HG03575 (cell line): ENCODE data around the gene RXYLT1.

Experiments
- ATAC-seq: cut with Tn5 transposase; IDR thresholded peaks from one replicate; pipeline ENCODE4 v1.9.1; 2021; ENCODE audit not compliant: unreplicated experiment, insufficient number of reproducible peaks, low FRiP score; ENCODE audit errors: extremely low read depth

The RXYLT1 gene

DNA sequence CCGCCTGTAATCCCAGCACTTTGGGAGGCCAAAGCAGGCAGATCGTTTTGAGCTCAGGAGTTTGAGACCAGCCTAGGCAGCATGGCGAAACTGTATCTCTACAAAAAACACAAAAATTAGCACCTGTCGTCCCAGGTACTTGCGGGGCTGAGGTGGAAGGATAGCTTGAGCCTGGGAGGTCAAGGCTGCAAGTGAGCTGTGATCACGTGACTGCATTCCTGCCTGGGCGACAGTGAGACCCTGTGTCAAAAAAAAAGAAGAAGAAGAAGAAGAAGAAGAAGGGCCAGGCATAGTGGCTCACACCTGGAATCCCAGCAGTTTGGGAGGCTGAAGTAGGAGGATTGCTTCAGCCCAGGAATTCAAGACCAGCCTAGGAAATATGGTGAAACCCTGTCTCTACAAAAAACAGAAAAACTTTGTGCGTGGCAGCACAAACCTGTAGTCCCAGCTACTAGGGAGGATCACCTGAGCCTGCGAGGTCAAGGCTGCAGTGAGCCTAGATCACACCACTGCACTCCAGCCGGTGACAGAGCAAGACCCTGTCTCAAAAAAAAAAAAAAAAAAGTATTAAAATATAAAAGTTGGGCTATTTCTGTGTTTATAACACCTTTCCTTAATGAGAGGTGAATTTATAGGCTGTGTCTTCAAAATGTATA is 15.5 kb downstream of the RXYLT1 start:
- no peak for ATAC-seq

DNA sequence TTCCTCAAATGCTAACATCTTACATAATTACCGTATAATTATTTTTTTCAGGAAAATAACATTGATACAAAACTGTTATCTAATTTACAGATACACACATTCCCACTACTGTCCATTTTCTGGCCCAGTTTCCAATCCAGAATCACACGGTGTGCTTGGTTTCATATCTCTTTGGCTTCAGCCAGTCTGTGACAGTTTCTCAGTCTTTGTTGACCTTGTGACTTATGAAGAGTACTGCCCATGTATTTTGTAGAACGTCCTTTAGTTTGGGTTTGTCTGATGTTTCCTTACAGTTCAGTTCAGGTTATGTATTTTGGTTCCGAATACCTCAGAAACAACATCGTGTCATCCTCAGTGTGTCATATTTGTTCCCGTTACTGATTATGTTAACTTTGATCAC is 16.2 kb downstream of the RXYLT1 start:
- ATAC-seq: no peak

DNA sequence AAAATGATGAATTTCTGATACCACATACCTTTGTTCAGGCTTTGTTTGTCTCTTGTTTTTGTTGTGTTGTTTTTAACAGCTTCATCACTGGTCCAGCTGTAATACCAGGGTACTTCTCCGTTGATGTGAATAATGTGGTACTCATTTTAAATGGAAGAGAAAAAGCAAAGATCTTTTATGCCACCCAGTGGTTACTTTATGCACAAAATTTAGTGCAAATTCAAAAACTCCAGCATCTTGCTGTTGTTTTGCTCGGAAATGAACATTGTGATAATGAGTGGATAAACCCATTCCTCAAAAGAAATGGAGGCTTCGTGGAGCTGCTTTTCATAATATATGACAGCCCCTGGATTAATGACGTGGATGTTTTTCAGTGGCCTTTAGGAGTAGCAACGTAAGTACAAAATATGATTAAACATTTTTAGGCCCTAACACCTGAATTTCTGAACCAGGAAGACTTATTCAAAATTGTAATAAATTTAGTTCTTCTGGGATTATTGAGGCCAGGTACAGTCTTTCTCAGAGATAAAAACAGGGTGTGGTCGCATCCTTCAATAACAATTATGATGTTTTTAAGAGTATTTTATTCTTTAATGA is 22.4 kb downstream of the RXYLT1 start:
- ATAC-seq: no peak

DNA sequence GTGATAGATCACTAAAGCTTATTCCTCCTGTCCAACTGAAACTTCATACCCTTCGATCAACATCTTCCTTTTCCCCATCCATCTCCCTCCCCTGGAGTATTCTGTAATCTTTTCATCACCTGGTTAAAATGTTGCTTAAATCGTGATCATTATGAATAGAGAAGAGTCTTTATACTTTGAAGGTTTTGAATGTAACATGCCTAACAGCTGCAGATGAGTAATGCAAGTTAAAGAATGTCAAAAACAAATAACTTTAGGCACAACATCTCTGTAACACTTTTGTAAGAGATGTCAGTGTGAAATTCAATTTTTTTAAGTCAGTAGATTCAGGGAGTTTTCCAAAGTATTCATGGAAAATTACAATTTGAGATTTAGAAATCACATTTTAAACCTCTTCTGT is 25.0 kb downstream of the RXYLT1 start:
- ATAC-seq: no peak

DNA sequence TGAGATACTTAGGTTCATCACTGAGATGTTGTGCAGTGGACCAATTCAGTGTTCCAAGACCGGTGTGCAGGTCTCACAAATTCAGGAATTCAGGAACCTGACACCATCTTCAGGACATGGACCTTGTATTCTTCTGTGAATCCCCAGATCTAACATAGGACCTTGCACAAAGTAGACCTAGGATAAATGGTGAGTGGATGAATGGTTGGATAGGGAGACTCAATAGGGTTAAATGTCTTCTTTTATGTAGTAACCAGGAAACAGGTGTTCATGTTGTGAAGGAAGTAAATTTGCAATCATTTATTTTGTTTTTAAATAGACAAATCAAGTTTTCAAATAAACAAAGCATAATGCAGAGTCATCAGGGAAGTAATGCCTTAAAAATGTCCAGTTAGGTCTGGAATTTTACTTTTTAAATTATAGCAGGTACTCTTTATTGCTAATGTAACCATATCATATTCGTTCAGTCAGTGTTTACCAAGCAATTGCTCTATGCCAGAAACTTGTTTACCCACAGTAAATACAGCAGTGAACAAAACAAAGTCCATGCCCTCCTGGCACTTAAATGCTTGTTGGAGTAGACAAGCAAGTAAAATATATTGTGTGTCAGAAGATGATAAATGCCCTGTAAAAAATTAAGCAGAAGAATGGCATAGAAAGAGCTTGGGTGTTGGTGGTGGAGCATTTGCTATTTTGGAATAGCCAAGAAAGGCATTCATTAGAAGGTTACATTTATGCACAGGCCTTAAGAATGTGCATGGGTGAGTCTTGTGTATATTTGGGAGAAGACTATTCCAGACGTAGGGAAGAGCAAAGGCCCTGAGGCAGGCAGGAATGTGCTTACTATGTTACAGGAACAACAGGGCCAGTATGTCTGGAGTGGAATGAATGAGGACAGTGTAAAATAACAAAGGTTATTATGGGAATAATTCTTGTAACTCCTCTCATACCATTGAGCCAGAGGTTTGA is 26.3 kb downstream of the RXYLT1 start:
- no peak for ATAC-seq

DNA sequence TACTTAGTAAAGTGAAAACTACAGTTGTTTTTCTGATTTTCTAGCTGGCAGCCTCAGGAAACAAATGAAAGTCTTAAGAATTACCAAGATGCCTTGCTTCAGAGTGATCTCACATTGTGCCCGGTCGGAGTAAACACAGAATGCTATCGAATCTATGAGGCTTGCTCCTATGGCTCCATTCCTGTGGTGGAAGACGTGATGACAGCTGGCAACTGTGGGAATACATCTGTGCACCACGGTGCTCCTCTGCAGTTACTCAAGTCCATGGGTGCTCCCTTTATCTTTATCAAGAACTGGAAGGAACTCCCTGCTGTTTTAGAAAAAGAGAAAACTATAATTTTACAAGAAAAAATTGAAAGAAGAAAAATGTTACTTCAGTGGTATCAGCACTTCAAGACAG is 28.9 kb downstream of the RXYLT1 start:
- ATAC-seq: no peak

DNA sequence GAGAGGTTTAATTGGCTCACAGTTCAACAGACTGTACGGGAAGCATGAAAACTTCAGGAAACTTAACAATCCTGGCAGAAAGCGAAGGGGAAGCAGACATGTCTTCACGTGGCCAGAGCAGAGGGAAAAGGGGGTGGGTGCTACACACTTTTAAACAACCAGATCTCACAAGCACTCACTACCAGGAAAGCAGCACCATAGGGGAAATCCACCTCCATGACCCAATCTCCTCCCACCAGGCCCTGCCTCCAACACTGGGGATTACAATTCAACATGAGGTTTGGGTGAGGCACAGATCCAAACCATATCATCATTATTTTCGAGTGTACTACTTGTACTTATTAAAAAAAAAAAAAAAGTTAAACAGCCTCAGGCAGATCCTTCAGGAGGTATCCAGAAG is 29.9 kb downstream of the RXYLT1 start:
- no peak for ATAC-seq

DNA sequence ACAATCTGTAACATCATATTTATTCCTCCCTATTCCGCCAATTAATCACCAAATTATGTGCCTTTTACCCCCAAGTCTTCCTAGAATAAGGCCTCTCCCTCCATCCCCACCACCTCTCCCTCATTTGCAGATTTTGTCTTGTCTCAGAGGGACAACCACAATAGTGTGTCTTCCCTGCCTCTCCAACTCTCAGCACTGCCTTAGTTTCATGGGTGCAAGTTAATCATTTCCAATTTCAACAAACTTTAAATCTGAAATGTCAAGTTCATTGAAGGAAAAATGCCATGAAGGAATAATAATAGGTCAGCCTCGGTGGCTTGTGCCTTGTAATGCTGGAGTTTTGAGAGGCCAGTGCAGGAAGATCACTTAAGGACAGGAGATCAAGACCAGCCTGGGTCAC is 31.6 kb downstream of the RXYLT1 start:
- ATAC-seq: no peak

DNA sequence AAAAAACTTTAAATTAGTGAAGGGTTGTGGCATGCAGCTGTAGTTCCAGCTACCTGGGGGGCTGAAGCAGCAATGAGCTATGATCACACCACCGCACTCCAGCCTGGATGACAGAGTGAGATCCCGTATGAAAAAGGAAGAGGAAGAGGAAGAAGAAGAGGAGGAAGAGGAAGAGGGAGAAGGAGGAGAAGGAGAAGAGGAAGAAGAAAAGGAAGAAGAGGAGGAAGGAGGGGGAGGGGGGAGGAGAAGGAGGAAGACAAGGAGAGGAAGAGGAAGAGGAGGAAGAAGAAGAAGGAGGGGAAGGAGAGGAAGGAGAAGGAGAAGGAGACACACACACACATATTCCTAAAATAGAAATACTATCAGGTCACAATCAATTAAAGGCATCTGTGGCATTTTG is 32.0 kb downstream of the RXYLT1 start:
- no peak for ATAC-seq

DNA sequence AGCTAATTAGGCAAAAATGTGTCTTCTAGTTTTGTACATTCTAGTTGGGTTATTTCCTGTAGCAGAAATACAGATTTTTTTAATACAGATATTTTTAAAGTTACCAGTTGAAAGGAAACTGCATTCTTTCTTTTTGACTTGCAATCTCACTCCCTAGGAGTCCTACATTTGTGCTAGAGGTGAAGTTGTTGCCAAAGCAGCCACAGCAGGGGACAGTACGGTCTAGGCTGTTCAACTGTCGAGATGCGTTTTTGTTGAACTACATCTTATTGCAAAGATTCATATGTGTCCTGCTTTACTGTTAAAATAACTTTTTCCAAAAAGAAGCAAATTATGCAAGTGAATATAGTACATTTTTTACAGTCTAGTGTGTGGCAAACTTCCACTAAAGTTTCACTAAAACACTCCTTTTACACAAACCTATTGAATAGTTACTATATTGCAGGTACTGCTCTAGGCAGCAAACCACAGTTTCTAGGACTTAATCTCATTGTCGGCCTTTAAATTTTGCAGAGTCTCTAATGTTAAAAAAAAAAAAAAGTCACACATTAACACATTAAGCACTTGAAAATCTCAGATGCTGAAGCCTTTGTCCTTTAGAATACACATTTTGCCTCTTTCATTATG is 34.5 kb downstream of the RXYLT1 start:
- ATAC-seq: peak; percentile 25

DNA sequence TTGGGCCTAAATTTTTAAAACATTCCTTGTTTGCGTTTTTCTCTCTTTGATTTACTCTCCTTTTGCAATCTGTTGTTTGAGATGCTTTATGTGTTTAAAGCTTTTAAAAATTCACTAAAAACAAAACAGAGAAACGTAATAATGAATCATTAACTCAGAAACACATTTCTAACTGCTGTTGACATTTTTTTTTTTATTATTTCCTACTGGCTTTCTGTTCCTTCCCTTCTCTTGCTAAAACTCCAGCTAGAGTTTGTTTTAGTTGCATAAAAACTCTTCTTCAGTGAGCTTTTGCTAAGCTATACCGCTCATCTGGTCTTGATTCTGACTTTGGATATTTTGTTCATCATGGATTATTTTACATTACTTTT is 35.8 kb downstream of the RXYLT1 start:
- no peak for ATAC-seq

DNA sequence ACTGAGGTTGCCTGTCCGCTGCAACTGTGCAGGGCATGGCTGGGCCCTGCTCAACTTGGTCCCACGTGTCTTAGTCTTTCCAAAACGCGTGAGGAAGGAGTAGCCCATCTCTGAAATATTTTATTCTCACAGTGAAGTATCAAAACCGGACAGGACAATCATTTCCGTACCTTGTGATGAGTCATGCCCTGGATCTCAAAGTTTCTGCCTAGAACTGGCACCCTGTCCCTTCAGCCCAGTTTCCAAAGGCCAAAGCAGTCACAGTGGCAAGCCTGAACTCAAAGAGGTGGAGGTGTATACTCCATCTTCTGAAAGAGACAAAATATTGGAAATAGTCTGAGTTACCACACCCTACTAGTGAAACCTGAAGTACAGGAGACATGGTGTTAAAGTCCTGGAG is 36.3 kb downstream of the RXYLT1 start:
- peak; percentile 35 for ATAC-seq

DNA sequence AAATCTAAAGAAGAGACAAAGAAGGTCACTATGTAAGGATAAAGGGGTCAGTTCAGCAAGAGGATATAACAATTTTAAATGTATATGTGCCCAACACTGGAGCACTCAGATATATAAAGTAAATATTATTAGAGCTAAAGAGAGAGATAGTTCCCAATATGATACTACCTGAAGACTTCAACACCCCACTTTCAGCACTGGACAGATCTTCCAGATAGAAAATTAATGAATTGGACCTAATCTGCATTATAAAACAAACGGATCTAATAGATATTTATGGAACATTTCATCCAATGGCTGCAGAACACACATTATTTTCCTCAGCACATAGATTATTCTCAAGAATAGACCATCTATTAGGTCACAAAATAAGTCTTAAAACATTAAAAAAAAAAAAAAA is 40.7 kb downstream of the RXYLT1 start:
- no peak for ATAC-seq

DNA sequence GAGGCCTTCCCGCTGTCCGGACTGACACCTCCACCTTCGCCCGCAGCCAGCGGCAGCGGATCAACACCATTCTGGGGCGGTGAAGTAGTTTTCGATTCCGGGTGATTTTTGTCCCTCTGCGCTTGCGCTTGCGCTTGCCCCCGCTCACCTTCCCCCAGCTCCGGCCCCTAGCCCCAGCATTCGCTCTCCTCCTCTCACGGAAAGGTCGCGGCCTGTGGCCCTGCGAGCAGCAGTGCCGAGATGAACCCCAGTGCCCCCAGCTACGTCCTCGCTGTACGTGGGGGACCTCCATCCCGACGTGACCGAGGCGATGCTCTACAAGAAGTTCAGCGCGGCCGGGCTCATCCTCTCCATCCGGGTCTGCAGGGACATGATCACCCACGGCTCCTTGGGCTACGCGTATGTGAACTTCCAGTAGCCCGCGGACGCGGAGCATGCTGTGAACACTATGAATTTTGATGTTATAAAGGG is 42.1 kb downstream of the RXYLT1 start:
- no peak for ATAC-seq

DNA sequence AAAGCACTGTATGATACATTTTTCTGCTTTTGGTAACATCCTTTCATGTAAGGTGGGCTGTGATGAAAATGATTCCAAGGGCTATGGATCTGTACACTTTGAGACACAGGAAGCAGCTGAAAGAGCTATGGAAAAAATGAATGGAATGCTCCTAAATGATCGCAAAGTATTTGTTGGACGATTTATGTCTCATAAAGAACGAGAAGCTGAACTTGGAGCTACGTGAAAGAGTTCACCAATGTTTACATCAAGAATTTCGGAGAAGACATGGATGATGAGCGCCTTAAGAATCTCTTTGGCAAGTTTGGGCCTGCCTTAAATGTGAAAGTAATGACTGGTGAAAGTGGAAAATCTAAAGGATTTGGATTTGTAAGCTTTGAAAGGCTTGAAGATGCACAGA is 42.6 kb downstream of the RXYLT1 start:
- ATAC-seq: no peak

DNA sequence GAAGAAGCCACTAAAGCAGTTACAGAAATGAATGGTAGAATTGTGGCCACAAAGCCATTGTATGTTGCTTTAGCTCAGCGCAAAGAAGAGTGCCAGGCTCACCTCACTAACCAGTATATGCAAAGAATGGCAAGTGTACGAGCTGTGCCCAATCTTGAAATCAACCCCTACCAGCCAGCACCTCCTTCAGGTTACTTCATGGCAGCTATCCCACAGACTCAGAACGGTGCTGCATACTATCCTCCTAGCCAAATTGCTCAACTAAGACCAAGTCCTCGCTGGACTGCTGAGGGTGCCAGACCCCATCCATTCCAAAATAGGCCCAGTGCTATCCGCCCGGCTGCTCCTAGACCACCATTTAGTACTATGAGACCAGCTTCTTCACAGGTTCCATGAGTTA is 43.3 kb downstream of the RXYLT1 start:
- no peak for ATAC-seq

DNA sequence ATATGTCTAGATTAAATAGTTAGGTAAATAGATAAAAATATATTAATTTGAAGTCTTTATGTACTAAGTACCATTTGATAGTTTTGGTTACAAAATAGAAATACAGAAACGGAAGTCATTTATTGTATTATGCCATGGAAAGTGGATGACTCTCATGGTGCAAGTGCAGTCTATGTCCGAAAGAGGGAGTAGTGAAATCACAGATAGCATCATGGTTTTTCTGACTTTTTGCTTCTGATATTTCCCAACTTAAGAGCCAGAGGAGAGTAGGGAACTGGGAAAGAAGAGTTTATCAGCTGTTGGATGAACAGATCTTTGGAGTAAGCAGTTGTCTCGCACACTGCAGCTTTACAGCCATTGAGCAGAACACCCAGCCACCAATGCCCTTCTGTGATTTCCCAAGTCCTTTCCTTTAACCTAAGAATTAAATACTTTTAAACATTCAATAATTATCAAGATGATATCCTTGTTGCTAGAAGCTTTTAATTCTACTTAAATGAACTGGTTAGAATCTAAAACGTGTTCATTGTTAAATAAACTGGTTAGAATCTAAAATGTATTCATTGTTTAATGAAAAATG is 46.4 kb downstream of the RXYLT1 start:
- no peak for ATAC-seq

DNA sequence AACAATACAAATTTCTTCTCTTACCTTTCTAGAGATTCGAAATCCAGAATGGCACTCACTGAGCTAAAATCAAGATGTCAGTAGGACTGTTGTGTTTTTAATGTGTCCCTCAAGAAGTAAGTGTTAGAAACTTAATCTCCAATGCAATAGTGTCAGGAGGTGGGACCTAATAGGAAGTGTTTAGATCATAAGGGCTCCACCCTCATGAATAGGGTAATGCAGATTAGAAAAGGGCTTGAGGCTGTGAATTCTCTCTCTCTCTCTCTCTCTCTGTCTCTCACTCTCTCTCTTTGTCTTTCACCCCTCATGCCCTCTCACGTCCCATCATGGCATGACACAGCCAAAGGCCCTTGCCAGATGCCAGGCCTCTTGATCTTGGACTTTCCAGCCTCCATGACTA is 49.2 kb downstream of the RXYLT1 start:
- ATAC-seq: no peak

DNA sequence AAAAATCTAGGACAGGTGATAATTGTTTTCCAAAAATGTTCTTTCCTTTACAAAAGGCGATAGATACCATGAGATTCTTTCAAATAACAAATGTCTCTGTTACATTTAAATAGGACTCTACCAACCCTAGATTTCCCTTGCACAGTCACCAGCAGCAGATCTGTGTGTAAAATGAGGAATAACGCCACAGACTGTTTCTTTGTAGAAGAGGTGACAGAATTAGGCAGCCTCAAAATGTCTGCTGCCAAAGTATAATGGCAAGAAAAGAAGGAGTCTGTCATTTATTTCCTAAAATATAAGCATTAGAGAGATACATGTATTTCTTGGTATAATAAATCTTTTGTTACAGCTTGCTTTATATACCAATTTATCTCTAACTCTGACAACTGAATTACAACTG is 56.3 kb downstream of the RXYLT1 start:
- no peak for ATAC-seq
